ENCODE results near the gene RFWD3.
"Not testable (repeated sequence)": the region's sequence is repeated elsewhere in the genome, so short reads cannot be mapped to it uniquely, and the experiment has no call there.

The RFWD3 gene

GRCh38 chr16:74666010-74666421 lies 661 bp downstream of the RFWD3 start:
- DNase-seq: no peak

- no peak for DNase-seq
Measured at GRCh38 chr16:74661064-74661463, 5.6 kb downstream of the RFWD3 start.

- no peak for DNase-seq
Measured at GRCh38 chr16:74660383-74660782, 6.3 kb downstream of the RFWD3 start.

GRCh38 chr16:74659041-74659440 lies 7.6 kb downstream of the RFWD3 start:
- DNase-seq: no peak

- DNase-seq: no peak
Measured at GRCh38 chr16:74657870-74658642, 8.6 kb downstream of the RFWD3 start.

- DNase-seq: no peak
Measured at GRCh38 chr16:74654536-74655050, 12.1 kb downstream of the RFWD3 start.

- DNase-seq: not testable (repeated sequence)
Measured at GRCh38 chr16:74652883-74653282, 13.8 kb downstream of the RFWD3 start.

- DNase-seq: no peak
Measured at GRCh38 chr16:74652249-74652648, 14.4 kb downstream of the RFWD3 start.

- DNase-seq: no peak
Measured at GRCh38 chr16:74651841-74652240, 14.8 kb downstream of the RFWD3 start.

GRCh38 chr16:74650966-74651567 lies 15.6 kb downstream of the RFWD3 start:
- DNase-seq: no peak

GRCh38 chr16:74649839-74650504 lies 16.7 kb downstream of the RFWD3 start:
- no peak for DNase-seq

GRCh38 chr16:74641969-74642368 lies 24.7 kb downstream of the RFWD3 start:
- DNase-seq: no peak

GRCh38 chr16:74637742-74638453 lies 28.8 kb downstream of the RFWD3 start:
- DNase-seq: no peak

GRCh38 chr16:74635303-74635702 lies 31.4 kb downstream of the RFWD3 start:
- DNase-seq: no peak

- no peak for DNase-seq
Measured at GRCh38 chr16:74633686-74634085, 33.0 kb downstream of the RFWD3 start.

GRCh38 chr16:74627506-74628220 lies 39.0 kb downstream of the RFWD3 start:
- DNase-seq: no peak

- DNase-seq: no peak
Measured at GRCh38 chr16:74626741-74627416, 39.8 kb downstream of the RFWD3 start.

GRCh38 chr16:74625500-74626350 lies 41.0 kb downstream of the RFWD3 start:
- no peak for DNase-seq

- DNase-seq: no peak
Measured at GRCh38 chr16:74623839-74624235, 42.8 kb downstream of the RFWD3 start.

GRCh38 chr16:74623214-74623838 lies 43.4 kb downstream of the RFWD3 start:
- no peak for DNase-seq
